22Rv1 (cell line): Measurements from ENCODE around the gene GOLGA6L22.
"Not testable (repeated sequence)": the region's sequence is repeated elsewhere in the genome, so short reads cannot be mapped to it uniquely, and the experiment has no call there.

Experiments
- ZFX ChIP-seq: fragments of 450-650 bp; IDR thresholded peaks from 2 replicates; pipeline ENCODE4 v1.6.1; 2017; ENCODE audit warnings: antibody characterized with exemption, borderline replicate concordance
- TF ChIP-seq, protein P1 (sequence below): fragments of 450-650 bp; IDR thresholded peaks from 2 replicates; pipeline ENCODE4 v1.5.1; 2017; ENCODE audit warnings: mild to moderate bottlenecking

GRCh38 chr15:22420340-22420739 lies 38.4 kb upstream of the GOLGA6L22 start:
- TF ChIP-seq, protein P1, sequence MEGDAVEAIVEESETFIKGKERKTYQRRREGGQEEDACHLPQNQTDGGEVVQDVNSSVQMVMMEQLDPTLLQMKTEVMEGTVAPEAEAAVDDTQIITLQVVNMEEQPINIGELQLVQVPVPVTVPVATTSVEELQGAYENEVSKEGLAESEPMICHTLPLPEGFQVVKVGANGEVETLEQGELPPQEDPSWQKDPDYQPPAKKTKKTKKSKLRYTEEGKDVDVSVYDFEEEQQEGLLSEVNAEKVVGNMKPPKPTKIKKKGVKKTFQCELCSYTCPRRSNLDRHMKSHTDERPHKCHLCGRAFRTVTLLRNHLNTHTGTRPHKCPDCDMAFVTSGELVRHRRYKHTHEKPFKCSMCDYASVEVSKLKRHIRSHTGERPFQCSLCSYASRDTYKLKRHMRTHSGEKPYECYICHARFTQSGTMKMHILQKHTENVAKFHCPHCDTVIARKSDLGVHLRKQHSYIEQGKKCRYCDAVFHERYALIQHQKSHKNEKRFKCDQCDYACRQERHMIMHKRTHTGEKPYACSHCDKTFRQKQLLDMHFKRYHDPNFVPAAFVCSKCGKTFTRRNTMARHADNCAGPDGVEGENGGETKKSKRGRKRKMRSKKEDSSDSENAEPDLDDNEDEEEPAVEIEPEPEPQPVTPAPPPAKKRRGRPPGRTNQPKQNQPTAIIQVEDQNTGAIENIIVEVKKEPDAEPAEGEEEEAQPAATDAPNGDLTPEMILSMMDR, result not testable (repeated sequence)
- TF ChIP-seq ZFX, result not testable (repeated sequence)
